Heart left ventricle (tissue), 13 donors: Measurements from ENCODE around the gene ANK3.
A peak's percentile ranks its signal among the peaks of the same experiment; 100 is the strongest.

Source experiments
- CTCF ChIP-seq, 12 donors: fragments of 200-600 bp; sonication (generic) in 4 of 12; IDR thresholded peaks; one replicate each; pipeline versions ENCODE4 v1.5.0 to v1.8.0; 2018 to 2022; ENCODE audit warnings: antibody characterized with exemption in 12 of 12, mild to moderate bottlenecking in 5 of 12
- POLR2A ChIP-seq, 2 donors: fragments of 450-650 bp; IDR thresholded peaks; one replicate each; pipeline ENCODE4 v1.6.1; 2017; ENCODE audit warnings: antibody characterized with exemption in 2 of 2, mild to moderate bottlenecking in 2 of 2, moderate library complexity in 2 of 2
- donor health status: ischemic (EF 13 %, LVEDD 7.1; RV severe dilation, severe dysfunction).
- donor health status: DM: no; HTN: yes; CAD: no.
- donor health status: DM: no; HTN: no; CAD: no.
- donor health status: ischemic (EF 25% LVEDD 6.9; RV normal size, moderate dysfunction).
- donor health status: ischemic (EF 25% LVEDD 5.7; RV mildly dilated, moderate dysfunction).
- donor health status: ischemic (EF 35%, LVEDD 5.7; RV mildly dilated, moderate dysfunction).
- donor health status: nonischemic (EF 11% LVEDD 7.7; RV severe dilation, severe dysfunction).
- donor health status: DM: yes; HTN: yes; CAD: no.
- donor health status: PGD.
- donor health status: ischemic (EF 29% LVEDD 5.4; RV normal size, mild dysfunction).
- donor health status: nonischemic (EF 23%, LVEDD 6.1; RV moderate dilation, normal function).

GRCh38 chr10:60237977-60238758 is 151.5 kb downstream of the ANK3 start:
- TF ChIP-seq CTCF (IDR thresholded peaks at IDR 0.05) (peak in 9 of 12 donors; percentile 15 to 46 (median 27)), POLR2A (IDR thresholded peaks at IDR 0.05) (no peak)
